Measurements from ENCODE around the gene C3. TPM values are rescaled to one million over a fixed set of nuclear protein-coding genes. Genes with fewer than 3 reads are reported as not detected.
A peak's percentile ranks its signal among the peaks of the same experiment; 100 is the strongest.

C3 gene
- total RNA-seq, 1 experiment from 2014 or later: 5.0 TPM

GRCh38 chr19:6767357-6768235 lies 47.1 kb upstream of the C3 start, which contains the start of gene SH2D3A:
SH2D3A (minus strand) TSS chr19:6767435; CDS start chr19:6763748, 3,687 bp downstream.
- intact Hi-C loops (cut with micrococcal nuclease; ENCODE audit: unreplicated experiment): no loop called here
- ATAC-seq: peak; percentile 73

More at GRCh38 chr19:6767357-6768235, 47.1 kb upstream of the C3 start, which contains the start of gene SH2D3A:
- Histone ChIP-seq H3K27ac (ENCODE audit: low read length) (peak within 1 kb of the TSS; percentile 39; the same call in 1 of the 2 replicates), H3K36me3 (ENCODE audit: control insufficient read depth, insufficient read depth, low read length) (peaks cover 3% of the 10 kb centered on the region; the same call in 1 of the 2 replicates), H3K4me1 (ENCODE audit: control insufficient read depth, insufficient read depth, low read length) (0 out of 2 replicates have a peak, but pooled peaks cover 2% of the 10 kb centered on the region), H3K4me3 (ENCODE audit: low read depth in 2 of 2, low read length in 2 of 2) (peak within 1 kb of the TSS; percentile 50 to 64), H3K27me3 (ENCODE audit: control insufficient read depth, insufficient read depth, low read length) (no peaks in the 10 kb centered on the region), H3K9me3 (ENCODE audit: control insufficient read depth, insufficient read depth, low read depth, low read length) (no peaks in the 10 kb centered on the region)
- in situ Hi-C loops (cut with HindIII; ENCODE audit: low pct_unique_long_range_greater_than_20kb, low sequenced_read_pairs): no loop called here
- CTCF ChIA-PET: interaction anchor here (0.6 kb wide), 1 partner anchor 96 kb away, joined by 5 read pairs; no protein-coding TSS in a partner anchor
- POLR2A ChIA-PET: no interaction called here
- no peak for DNase-seq (ENCODE audit: low read depth, low spot score)
- no TSS peak for BruUV-seq (replicated peaks)
- TF ChIP-seq TCF7L2 (IDR thresholded peaks at IDR 0.05; ENCODE audit: low read depth, low read length) (no peak), POLR2AphosphoS5 (IDR thresholded peaks at IDR 0.05; ENCODE audit: low read depth, low read length) (no peak), SIN3A (IDR thresholded peaks at IDR 0.05; ENCODE audit: borderline replicate concordance, insufficient read depth, low read depth, low read length) (no peak), REST (IDR thresholded peaks at IDR 0.05; ENCODE audit: insufficient read depth in 1 of 2, low read depth in 2 of 2, low read length in 1 of 2) (no peak), CTCF (IDR thresholded peaks at IDR 0.05) (no peak)

All from Panc1 (cell line).